HG03175 (cell line): Measurements from ENCODE around the gene SLF2.
"Not testable (repeated sequence)": the region's sequence is repeated elsewhere in the genome, so short reads cannot be mapped to it uniquely, and the experiment has no call there.

Experiments used
- ATAC-seq: cut with Tn5 transposase; IDR thresholded peaks from one replicate; pipeline ENCODE4 v1.9.1; 2021; ENCODE audit warnings: mild to moderate bottlenecking, moderate library complexity; ENCODE audit not compliant: unreplicated experiment

SLF2 gene

GRCh38 chr10:100943508-100943907 lies 30.7 kb downstream of the SLF2 start:
- no peak for ATAC-seq

GRCh38 chr10:100945754-100946153 lies 33.0 kb downstream of the SLF2 start:
- no peak for ATAC-seq

- no peak for ATAC-seq
These were observed 36.2 kb downstream of the SLF2 start for GRCh38 chr10:100948916-100949315.

GRCh38 chr10:100960251-100960650 lies 47.5 kb downstream of the SLF2 start:
- no peak for ATAC-seq

- no peak for ATAC-seq
These were observed 49.8 kb downstream of the SLF2 start for GRCh38 chr10:100962351-100963080.

- ATAC-seq: no peak
These were observed 51.1 kb downstream of the SLF2 start for GRCh38 chr10:100963826-100964225.

GRCh38 chr10:100965820-100966219 lies 53.1 kb downstream of the SLF2 start:
- no peak for ATAC-seq

- no peak for ATAC-seq
These were observed 54.1 kb downstream of the SLF2 start for GRCh38 chr10:100966887-100967286.

- no peak for ATAC-seq
These were observed 54.6 kb downstream of the SLF2 start for GRCh38 chr10:100967332-100967731.

GRCh38 chr10:100968062-100968736 lies 55.4 kb downstream of the SLF2 start:
- ATAC-seq: no peak

- ATAC-seq: no peak
These were observed 56.1 kb downstream of the SLF2 start for GRCh38 chr10:100968863-100969186.

GRCh38 chr10:100969187-100970075 lies 56.7 kb downstream of the SLF2 start, which contains the start of gene SEMA4G:
SEMA4G (plus strand) TSS chr10:100969504; CDS start chr10:100972913, 3,409 bp downstream.
- ATAC-seq: peak; percentile 54

- ATAC-seq: no peak
These were observed 57.5 kb downstream of the SLF2 start for GRCh38 chr10:100970076-100970913.

GRCh38 chr10:100970914-100971811 lies 58.4 kb downstream of the SLF2 start:
- no peak for ATAC-seq

- ATAC-seq: no peak
These were observed 59.5 kb downstream of the SLF2 start for GRCh38 chr10:100972115-100972903.

GRCh38 chr10:100972904-100973535 lies 60.3 kb downstream of the SLF2 start:
- ATAC-seq: no peak

GRCh38 chr10:100975397-100975796 lies 62.6 kb downstream of the SLF2 start:
- ATAC-seq: not testable (repeated sequence)

GRCh38 chr10:100976906-100977305 lies 64.1 kb downstream of the SLF2 start:
- no peak for ATAC-seq
